ENCODE measurements around the gene ZG16B.

GRCh38 chr16:2843526-2843925 lies 13.4 kb downstream of the ZG16B start:
- TF ChIP-seq CTCF (IDR thresholded peaks at IDR 0.05 in 8 of 11, conservative IDR thresholded peaks at IDR 0.05 in 3 of 11), result no peak
- no peak for TF ChIP-seq POLR2AphosphoS5 (IDR thresholded peaks at IDR 0.05)
- TF ChIP-seq POLR2A (IDR thresholded peaks at IDR 0.05), result no peak

All from spleen (tissue), 7 donors.